WERI-Rb-1 (cell line): ENCODE results near the gene CACNA2D2.

Experiments used
- DNase-seq: peaks from one replicate; pipeline ENCODE4 v3.0.0-alpha.2; 2020
- H3K27ac ChIP-seq: fragments of 250-450 bp; sonication (Bioruptor Pico); 2 replicates; pipeline ENCODE4 v1.5.1; 2020; ENCODE audit warnings: mild to moderate bottlenecking, moderate library complexity
- H3K27me3 ChIP-seq: fragments of 250-450 bp; sonication (Bioruptor Pico); 2 replicates; pipeline ENCODE4 v1.5.1; 2021; ENCODE audit warnings: mild to moderate bottlenecking, low read depth, moderate library complexity; ENCODE audit not compliant: insufficient read depth, severe bottlenecking
- H3K36me3 ChIP-seq: fragments of 250-450 bp; sonication (Bioruptor Pico); 2 replicates; pipeline ENCODE4 v1.5.1; 2020; ENCODE audit warnings: mild to moderate bottlenecking, moderate library complexity
- H3K4me3 ChIP-seq: 2 replicates; pipeline ENCODE4 v1.5.1; 2011; ENCODE audit warnings: low read depth, mild to moderate bottlenecking, control low read depth, low read length
- H3K9me3 ChIP-seq: fragments of 250-450 bp; sonication (Bioruptor Pico); 2 replicates; pipeline ENCODE4 v1.5.1; 2021; ENCODE audit warnings: mild to moderate bottlenecking, moderate library complexity; ENCODE audit not compliant: severe bottlenecking
- CTCF ChIP-seq: IDR thresholded peaks from 2 replicates; pipeline ENCODE4 v1.5.1; 2011; ENCODE audit warnings: low read depth, mild to moderate bottlenecking, control low read depth, inconsistent platforms, low read length

Gene CACNA2D2

GRCh38 chr3:50448752-50449539, 54.5 kb downstream of the CACNA2D2 start:
- H3K4me3 ChIP-seq = no peak overlapping the region
- H3K27ac ChIP-seq = no peak overlapping the region
- no peaks in the 10 kb centered on the region for H3K27me3 ChIP-seq
- H3K9me3 ChIP-seq = no peaks in the 10 kb centered on the region
- no peaks in the 10 kb centered on the region for H3K36me3 ChIP-seq
- no peak for TF ChIP-seq CTCF
- DNase-seq = no peak

GRCh38 chr3:50447290-50447840, 56.1 kb downstream of the CACNA2D2 start:
- TF ChIP-seq CTCF = no peak
- Histone ChIP-seq H3K27ac (no peak overlapping the region), H3K27me3 (no peaks in the 10 kb centered on the region), H3K36me3 (no peaks in the 10 kb centered on the region), H3K9me3 (no peaks in the 10 kb centered on the region), H3K4me3 (no peak overlapping the region)
- DNase-seq = no peak

- H3K27me3 ChIP-seq = no peaks in the 10 kb centered on the region
- no peak for DNase-seq
- no peaks in the 10 kb centered on the region for H3K9me3 ChIP-seq
- no peak for TF ChIP-seq CTCF
- no peaks in the 10 kb centered on the region for H3K36me3 ChIP-seq
- H3K27ac ChIP-seq = no peak overlapping the region
- no peak overlapping the region for H3K4me3 ChIP-seq
Measured at GRCh38 chr3:50445919-50446318, 57.5 kb downstream of the CACNA2D2 start.

- no peak for DNase-seq
- no peaks in the 10 kb centered on the region for H3K36me3 ChIP-seq
- H3K27me3 ChIP-seq = no peaks in the 10 kb centered on the region
- H3K9me3 ChIP-seq = no peaks in the 10 kb centered on the region
- no peak for TF ChIP-seq CTCF
- no peak overlapping the region for H3K4me3 ChIP-seq
- no peak overlapping the region for H3K27ac ChIP-seq
Measured at GRCh38 chr3:50444782-50445181, 58.7 kb downstream of the CACNA2D2 start.

GRCh38 chr3:50444213-50444612, 59.2 kb downstream of the CACNA2D2 start:
- H3K27me3 ChIP-seq = no peaks in the 10 kb centered on the region
- H3K9me3 ChIP-seq = no peaks in the 10 kb centered on the region
- no peak for TF ChIP-seq CTCF
- DNase-seq = no peak
- no peak overlapping the region for H3K27ac ChIP-seq
- no peak overlapping the region for H3K4me3 ChIP-seq
- no peaks in the 10 kb centered on the region for H3K36me3 ChIP-seq
